Measurements from ENCODE around the gene FOXK2. TPM values are rescaled to one million over a fixed set of nuclear protein-coding genes. Genes with fewer than 3 reads are reported as not detected.

FOXK2 gene
- total RNA-seq, 1 experiment from 2014 or later: 57.7 TPM

DNA sequence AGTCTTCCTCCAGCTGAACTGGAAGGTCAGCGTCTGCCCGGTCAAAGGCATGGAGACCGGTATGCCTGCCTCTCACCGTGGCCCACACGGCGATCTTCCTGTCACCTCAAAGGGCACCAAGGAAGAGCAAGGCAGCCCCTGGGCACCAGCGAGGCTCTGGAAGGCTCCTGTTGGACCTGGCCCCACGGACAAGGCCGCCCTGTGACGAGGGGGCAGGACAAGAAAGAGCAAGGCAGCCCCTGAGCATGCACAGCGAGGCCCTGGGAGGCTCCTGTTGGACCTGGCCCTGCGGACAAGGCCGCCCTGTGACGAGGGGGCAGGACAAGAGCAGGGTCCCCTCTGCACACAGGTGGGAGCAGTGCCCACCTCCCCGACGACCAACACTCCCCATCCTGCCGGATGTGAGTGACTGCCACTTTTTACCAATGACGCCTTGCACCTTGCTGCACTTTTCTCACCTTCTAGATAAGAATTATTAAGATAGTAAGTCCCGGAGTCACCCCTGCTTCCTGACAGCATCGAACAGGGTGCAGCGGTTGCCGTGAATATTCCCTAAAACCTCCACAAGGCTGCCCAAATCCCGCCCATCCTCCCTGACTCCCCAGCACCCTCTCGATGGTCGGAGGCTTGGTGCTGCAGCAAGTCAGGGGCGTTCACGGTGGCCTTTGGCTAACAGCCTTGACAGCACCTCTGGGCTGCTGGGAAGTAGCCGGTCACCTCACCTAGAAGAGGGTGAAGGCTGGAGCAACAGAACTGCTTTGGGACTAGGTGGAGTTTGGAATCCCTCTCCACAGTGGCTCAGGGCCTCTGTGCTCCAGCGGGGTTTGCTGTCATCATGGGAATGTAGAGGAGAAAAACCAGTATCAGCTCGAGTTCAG, 134.4 kb downstream of the FOXK2 start (continued):
- TF ChIP-seq, protein P1, sequence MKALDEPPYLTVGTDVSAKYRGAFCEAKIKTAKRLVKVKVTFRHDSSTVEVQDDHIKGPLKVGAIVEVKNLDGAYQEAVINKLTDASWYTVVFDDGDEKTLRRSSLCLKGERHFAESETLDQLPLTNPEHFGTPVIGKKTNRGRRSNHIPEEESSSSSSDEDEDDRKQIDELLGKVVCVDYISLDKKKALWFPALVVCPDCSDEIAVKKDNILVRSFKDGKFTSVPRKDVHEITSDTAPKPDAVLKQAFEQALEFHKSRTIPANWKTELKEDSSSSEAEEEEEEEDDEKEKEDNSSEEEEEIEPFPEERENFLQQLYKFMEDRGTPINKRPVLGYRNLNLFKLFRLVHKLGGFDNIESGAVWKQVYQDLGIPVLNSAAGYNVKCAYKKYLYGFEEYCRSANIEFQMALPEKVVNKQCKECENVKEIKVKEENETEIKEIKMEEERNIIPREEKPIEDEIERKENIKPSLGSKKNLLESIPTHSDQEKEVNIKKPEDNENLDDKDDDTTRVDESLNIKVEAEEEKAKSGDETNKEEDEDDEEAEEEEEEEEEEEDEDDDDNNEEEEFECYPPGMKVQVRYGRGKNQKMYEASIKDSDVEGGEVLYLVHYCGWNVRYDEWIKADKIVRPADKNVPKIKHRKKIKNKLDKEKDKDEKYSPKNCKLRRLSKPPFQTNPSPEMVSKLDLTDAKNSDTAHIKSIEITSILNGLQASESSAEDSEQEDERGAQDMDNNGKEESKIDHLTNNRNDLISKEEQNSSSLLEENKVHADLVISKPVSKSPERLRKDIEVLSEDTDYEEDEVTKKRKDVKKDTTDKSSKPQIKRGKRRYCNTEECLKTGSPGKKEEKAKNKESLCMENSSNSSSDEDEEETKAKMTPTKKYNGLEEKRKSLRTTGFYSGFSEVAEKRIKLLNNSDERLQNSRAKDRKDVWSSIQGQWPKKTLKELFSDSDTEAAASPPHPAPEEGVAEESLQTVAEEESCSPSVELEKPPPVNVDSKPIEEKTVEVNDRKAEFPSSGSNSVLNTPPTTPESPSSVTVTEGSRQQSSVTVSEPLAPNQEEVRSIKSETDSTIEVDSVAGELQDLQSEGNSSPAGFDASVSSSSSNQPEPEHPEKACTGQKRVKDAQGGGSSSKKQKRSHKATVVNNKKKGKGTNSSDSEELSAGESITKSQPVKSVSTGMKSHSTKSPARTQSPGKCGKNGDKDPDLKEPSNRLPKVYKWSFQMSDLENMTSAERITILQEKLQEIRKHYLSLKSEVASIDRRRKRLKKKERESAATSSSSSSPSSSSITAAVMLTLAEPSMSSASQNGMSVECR (CRISPR knock-in tag; IDR thresholded peaks at IDR 0.05; ENCODE audit: borderline replicate concordance): no peak
- TF ChIP-seq, protein P2, sequence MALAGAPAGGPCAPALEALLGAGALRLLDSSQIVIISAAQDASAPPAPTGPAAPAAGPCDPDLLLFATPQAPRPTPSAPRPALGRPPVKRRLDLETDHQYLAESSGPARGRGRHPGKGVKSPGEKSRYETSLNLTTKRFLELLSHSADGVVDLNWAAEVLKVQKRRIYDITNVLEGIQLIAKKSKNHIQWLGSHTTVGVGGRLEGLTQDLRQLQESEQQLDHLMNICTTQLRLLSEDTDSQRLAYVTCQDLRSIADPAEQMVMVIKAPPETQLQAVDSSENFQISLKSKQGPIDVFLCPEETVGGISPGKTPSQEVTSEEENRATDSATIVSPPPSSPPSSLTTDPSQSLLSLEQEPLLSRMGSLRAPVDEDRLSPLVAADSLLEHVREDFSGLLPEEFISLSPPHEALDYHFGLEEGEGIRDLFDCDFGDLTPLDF (CRISPR knock-in tag; IDR thresholded peaks at IDR 0.05): no peak
- no peak for TF ChIP-seq SMAD3 (CRISPR knock-in tag; IDR thresholded peaks at IDR 0.05; ENCODE audit: borderline replicate concordance)
- TF ChIP-seq, protein P3, sequence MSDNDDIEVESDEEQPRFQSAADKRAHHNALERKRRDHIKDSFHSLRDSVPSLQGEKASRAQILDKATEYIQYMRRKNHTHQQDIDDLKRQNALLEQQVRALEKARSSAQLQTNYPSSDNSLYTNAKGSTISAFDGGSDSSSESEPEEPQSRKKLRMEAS (CRISPR knock-in tag; IDR thresholded peaks at IDR 0.05): no peak

Other genes with a start within 250 kb of the FOXK2 start
- 101 to 111 TPM (median 107 TPM) in 3 replicates for gene CSNK1D, start 246.0 kb upstream of the FOXK2 start, total RNA-seq (2021)
- gene CD7, start 202.1 kb upstream of the FOXK2 start, total RNA-seq (2021): 0.74 to 1.3 TPM (median 0.92 TPM) in 3 replicates
- 0.14 to 0.57 TPM (median 0.22 TPM) in 3 replicates for gene SECTM1, start 186.0 kb upstream of the FOXK2 start, total RNA-seq (2021)
- 0.89 to 1.4 TPM (median 1.4 TPM) in 3 replicates for gene TEX19, start 160.5 kb upstream of the FOXK2 start, total RNA-seq (2021)
- 0.46 to 0.76 TPM (median 0.53 TPM) in 3 replicates for gene UTS2R, start 148.0 kb upstream of the FOXK2 start, total RNA-seq (2021)
- 36.0 to 40.0 TPM (median 37.1 TPM) in 3 replicates for gene HEXD, start 101.4 kb upstream of the FOXK2 start, total RNA-seq (2021)
- 20.4 to 24.0 TPM (median 22.5 TPM) in 3 replicates for gene OGFOD3, start 101.1 kb upstream of the FOXK2 start, total RNA-seq (2021)
- 61.5 to 71.7 TPM (median 65.5 TPM) in 3 replicates for gene CYBC1, start 69.0 kb upstream of the FOXK2 start, total RNA-seq (2021)
- gene NARF, start 61.0 kb upstream of the FOXK2 start, total RNA-seq (2021): 96.7 to 125 TPM (median 117 TPM) in 3 replicates
- 87.1 to 96.5 TPM (median 89.1 TPM) in 3 replicates for gene WDR45B, start 128.7 kb downstream of the FOXK2 start, total RNA-seq (2021)
- gene RAB40B, start 179.0 kb downstream of the FOXK2 start, total RNA-seq (2021): 2.7 to 4.4 TPM (median 3.1 TPM) in 3 replicates
- 19.7 to 24.4 TPM (median 23.2 TPM) in 3 replicates for gene FN3KRP, start 197.0 kb downstream of the FOXK2 start, total RNA-seq (2021)
- gene FN3K, start 215.9 kb downstream of the FOXK2 start, total RNA-seq (2021): 19.3 to 23.6 TPM (median 21.2 TPM) in 3 replicates
- gene TBCD, start 232.3 kb downstream of the FOXK2 start, total RNA-seq (2021): 170 to 176 TPM (median 173 TPM) in 3 replicates

Data from WTC11 (cell line).